Common myeloid progenitor, CD34-positive (primary cell): ENCODE measurements around the gene MAGEA9B.
"Not testable (repeated sequence)": the region's sequence is repeated elsewhere in the genome, so short reads cannot be mapped to it uniquely, and the experiment has no call there.

ENCODE experiments used
- CTCF ChIA-PET: fragments of 350-600 bp; sonication (Branson Sonifier 250); formaldehyde crosslinking; loops from one replicate; lab custom pipeline; 2021; ENCODE audit warnings: antibody characterized with exemption; lab: Charles Lee
- POLR2A ChIA-PET: fragments of 350-600 bp; sonication (Branson Sonifier 250); formaldehyde crosslinking; loops from one replicate; lab custom pipeline; 2021; ENCODE audit warnings: antibody characterized with exemption; lab: Charles Lee
- DNase-seq, 3 donors: peaks; one replicate each; pipeline versions ENCODE4 v3.0.0 to v3.0.0-alpha.2; 2013
- H3K27ac ChIP-seq, 2 experiments: 1 replicate in 1 of 2; 2 replicates in 1 of 2; pipeline ENCODE4 v1.7.0; 2013; ENCODE audit warnings: inconsistent platforms in 2 of 2, low read length in 2 of 2, mild to moderate bottlenecking in 2 of 2, low read depth in 1 of 2, moderate library complexity in 1 of 2; ENCODE audit not compliant: severe bottlenecking in 2 of 2, insufficient read depth in 1 of 2, poor library complexity in 1 of 2
- H3K27me3 ChIP-seq, 5 experiments: replicated peaks in 2 of 5; 1 replicate in 3 of 5; 2 replicates in 2 of 5; pipeline versions ENCODE4 v1.6.1 to v1.7.0; 2013; ENCODE audit warnings: low read length in 4 of 5, mild to moderate bottlenecking in 2 of 5, moderate library complexity in 2 of 5, inconsistent platforms in 1 of 5; ENCODE audit not compliant: insufficient read depth in 5 of 5, control insufficient read depth in 4 of 5
- H3K36me3 ChIP-seq, 4 experiments: 1 replicate in 2 of 4; 2 replicates in 2 of 4; pipeline versions ENCODE4 v1.6.1 to v1.7.0; 2013; ENCODE audit warnings: low read length in 3 of 4, control low read depth in 1 of 4, mild to moderate bottlenecking in 1 of 4; ENCODE audit not compliant: control insufficient read depth in 4 of 4, insufficient read depth in 4 of 4
- H3K4me1 ChIP-seq, 4 experiments: 1 replicate in 3 of 4; 2 replicates in 1 of 4; pipeline versions ENCODE4 v1.6.1 to v1.7.1; 2013; ENCODE audit warnings: low read length in 3 of 4, mild to moderate bottlenecking in 3 of 4, control low read depth in 1 of 4, inconsistent platforms in 1 of 4, moderate library complexity in 1 of 4; ENCODE audit not compliant: control insufficient read depth in 4 of 4, insufficient read depth in 4 of 4; ENCODE audit errors: control extremely low read depth in 1 of 4
- H3K4me3 ChIP-seq, 7 experiments: 1 replicate in 4 of 7; 2 replicates in 3 of 7; pipeline versions ENCODE4 v1.5.1 to v1.7.0; 2013; ENCODE audit warnings: mild to moderate bottlenecking in 7 of 7, low read length in 6 of 7, moderate library complexity in 6 of 7, inconsistent platforms in 2 of 7, low read depth in 2 of 7, control low read depth in 1 of 7; ENCODE audit not compliant: insufficient read depth in 4 of 7, control insufficient read depth in 1 of 7; ENCODE audit errors: extremely low read depth in 1 of 7
- H3K9me3 ChIP-seq, 5 experiments: 1 replicate in 4 of 5; 2 replicates in 1 of 5; pipeline versions ENCODE4 v1.6.1 to v1.7.1; 2013; ENCODE audit warnings: low read length in 4 of 5, mild to moderate bottlenecking in 2 of 5, inconsistent platforms in 1 of 5, low read depth in 1 of 5, moderate library complexity in 1 of 5; ENCODE audit not compliant: control insufficient read depth in 4 of 5, insufficient read depth in 2 of 5; ENCODE audit errors: control extremely low read depth in 1 of 5
- WGBS: methylation state at CpG from one replicate; pipeline ENCODE4 v1.1.5; 2013; ENCODE audit not compliant: insufficient coverage; 5-methylcytosine and 5-hydroxymethylcytosine counted together

Gene MAGEA9B

GRCh38 chrX:149605248-149605885 lies 18.1 kb upstream of the MAGEA9B start:
- H3K4me3 ChIP-seq, CTCF ChIA-PET, DNase-seq, POLR2A ChIA-PET, H3K27me3 ChIP-seq, H3K9me3 ChIP-seq, H3K4me1 ChIP-seq, H3K27ac ChIP-seq: not testable (repeated sequence)
- 89% methylated on average over 4 of the region's 7 CpGs for WGBS
- peaks cover 2 to 24% (median 11%) of the 10 kb centered on the region in 4 experiments for H3K36me3 ChIP-seq

- H3K27me3 ChIP-seq, POLR2A ChIA-PET, CTCF ChIA-PET, H3K36me3 ChIP-seq, H3K4me3 ChIP-seq, DNase-seq, H3K27ac ChIP-seq, H3K9me3 ChIP-seq, H3K4me1 ChIP-seq: not testable (repeated sequence)
- no CpG with 5 or more reads among the region's 11 CpGs for WGBS
Measured at GRCh38 chrX:149598603-149599002, 11.3 kb upstream of the MAGEA9B start.

GRCh38 chrX:149595943-149596342 lies 8.7 kb upstream of the MAGEA9B start:
- no CpG with 5 or more reads among the region's 7 CpGs for WGBS
- CTCF ChIA-PET, DNase-seq, H3K4me3 ChIP-seq, POLR2A ChIA-PET, H3K27me3 ChIP-seq, H3K9me3 ChIP-seq, H3K36me3 ChIP-seq, H3K4me1 ChIP-seq, H3K27ac ChIP-seq: not testable (repeated sequence)

- H3K27me3 ChIP-seq, H3K27ac ChIP-seq, H3K4me3 ChIP-seq, POLR2A ChIA-PET, DNase-seq, CTCF ChIA-PET, H3K36me3 ChIP-seq, H3K4me1 ChIP-seq, H3K9me3 ChIP-seq: not testable (repeated sequence)
- WGBS: no CpG with 5 or more reads among the region's 17 CpGs
Measured at GRCh38 chrX:149595214-149595613, 8.0 kb upstream of the MAGEA9B start, which contains the start of gene HSFX2. Gene HSFX2 (minus strand): TSS chrX:149595314. CDS start chrX:149594700, 614 bp downstream.

GRCh38 chrX:149590993-149591392 lies 3.7 kb upstream of the MAGEA9B start:
- DNase-seq, POLR2A ChIA-PET, H3K4me1 ChIP-seq, H3K36me3 ChIP-seq, CTCF ChIA-PET, H3K9me3 ChIP-seq, H3K27ac ChIP-seq, H3K4me3 ChIP-seq, H3K27me3 ChIP-seq: not testable (repeated sequence)
- no CpG with 5 or more reads among the region's 7 CpGs for WGBS

GRCh38 chrX:149585631-149586030 lies 1.6 kb downstream of the MAGEA9B start:
- H3K27ac ChIP-seq, DNase-seq, CTCF ChIA-PET, POLR2A ChIA-PET, H3K36me3 ChIP-seq, H3K4me3 ChIP-seq, H3K27me3 ChIP-seq, H3K4me1 ChIP-seq, H3K9me3 ChIP-seq: not testable (repeated sequence)
- no CpG with 5 or more reads among the region's 17 CpGs for WGBS

- H3K27me3 ChIP-seq, DNase-seq, POLR2A ChIA-PET, H3K9me3 ChIP-seq, H3K4me1 ChIP-seq, H3K4me3 ChIP-seq, CTCF ChIA-PET, H3K36me3 ChIP-seq, H3K27ac ChIP-seq: not testable (repeated sequence)
- WGBS: no CpG with 5 or more reads among the region's 1 CpG
Measured at GRCh38 chrX:149573456-149573855, 13.8 kb downstream of the MAGEA9B start.
